SK-N-SH (cell line): ENCODE data around the gene SSUH2. TPM values are rescaled to one million over a fixed set of nuclear protein-coding genes. Genes with fewer than 3 reads are reported as not detected.

Source experiments
- CTCF ChIA-PET: fragments of 300-600, 350-600 bp; formaldehyde crosslinking; extraction: SDS; loops from one replicate; lab custom pipeline; 2021; lab: Yijun Ruan, JAX
- POLR2A ChIA-PET: fragments of 350-600 bp; sonication (Branson Sonifier 250); formaldehyde crosslinking; extraction: SDS; loops from one replicate; lab custom pipeline; 2020; ENCODE audit warnings: antibody characterized with exemption, inconsistent platforms; lab: Yijun Ruan, JAX
- DNase-seq: peaks from one replicate; pipeline ENCODE4 v3.0.0; 2012
- H2AFZ ChIP-seq: fragments of 200-600 bp; sonication (generic); 2 replicates; pipeline ENCODE4 v1.8.1; 2016; ENCODE audit warnings: antibody characterized with exemption, mild to moderate bottlenecking, low read depth
- H3F3A ChIP-seq: fragments of 200-600 bp; sonication (generic); replicated peaks from 2 replicates; pipeline ENCODE3; 2016; ENCODE audit warnings: antibody characterized with exemption, mild to moderate bottlenecking; ENCODE audit not compliant: insufficient read depth
- H3K27ac ChIP-seq, 2 experiments: fragments of 200-500 bp in 1 of 2; fragments of 200-600 bp in 1 of 2; sonication (Bioruptor generic) in 1 of 2; sonication (generic), shearing (Covaris generic) in 1 of 2; 2 replicates each; pipeline versions ENCODE4 v1.5.1 to v1.6.1; 2014 to 2016; ENCODE audit warnings: low read depth in 2 of 2, inconsistent platforms in 1 of 2, low read length in 1 of 2, mild to moderate bottlenecking in 1 of 2, mixed read lengths in 1 of 2
- H3K27me3 ChIP-seq: fragments of 200-600 bp; sonication (generic), shearing (Covaris generic); 2 replicates; pipeline ENCODE4 v1.6.1; 2016; ENCODE audit warnings: mixed run types; ENCODE audit not compliant: insufficient read depth
- H3K36me3 ChIP-seq, 2 experiments: fragments of 200-500 bp in 1 of 2; fragments of 200-600 bp in 1 of 2; sonication (Bioruptor generic) in 1 of 2; sonication (generic) in 1 of 2; replicated peaks in 1 of 2; 2 replicates each; pipeline versions ENCODE3 to v1.5.1; 2014 to 2016; ENCODE audit warnings: low read length in 1 of 2, mild to moderate bottlenecking in 1 of 2; ENCODE audit not compliant: insufficient read depth in 2 of 2, control insufficient read depth in 1 of 2
- H3K4me1 ChIP-seq, 2 experiments: fragments of 200-500 bp in 1 of 2; fragments of 200-600 bp in 1 of 2; sonication (Bioruptor generic) in 1 of 2; sonication (generic), shearing (Covaris generic) in 1 of 2; 2 replicates each; pipeline versions ENCODE4 v1.5.1 to v1.6.1; 2014 to 2016; ENCODE audit warnings: low read depth in 1 of 2, low read length in 1 of 2, mixed run types in 1 of 2; ENCODE audit not compliant: insufficient read depth in 2 of 2, control insufficient read depth in 1 of 2
- H3K4me2 ChIP-seq: fragments of 200-600 bp; sonication (generic), shearing (Covaris generic); 2 replicates; pipeline ENCODE4 v1.6.1; 2017; ENCODE audit warnings: mixed run types
- H3K4me3 ChIP-seq, 2 experiments: fragments of 200-500 bp in 1 of 2; fragments of 200-600 bp in 1 of 2; sonication (Bioruptor generic) in 1 of 2; sonication (generic), shearing (Covaris generic) in 1 of 2; 2 replicates each; pipeline versions ENCODE4 v1.5.1 to v1.8.1; 2014 to 2016; ENCODE audit warnings: low read depth in 2 of 2, inconsistent platforms in 1 of 2, low read length in 1 of 2, mild to moderate bottlenecking in 1 of 2, mixed read lengths in 1 of 2, moderate library complexity in 1 of 2
- H3K79me2 ChIP-seq: fragments of 200-600 bp; sonication (generic); 2 replicates; pipeline ENCODE4 v1.8.1; 2017; ENCODE audit warnings: mild to moderate bottlenecking; ENCODE audit not compliant: insufficient read depth
- H3K9ac ChIP-seq: fragments of 200-600 bp; sonication (generic); 2 replicates; pipeline ENCODE4 v1.6.1; 2017; ENCODE audit warnings: mixed run types
- H3K9me2 ChIP-seq: fragments of 200-600 bp; sonication (generic); 2 replicates; pipeline ENCODE4 v1.6.1; 2017; ENCODE audit warnings: mixed run types
- H3K9me3 ChIP-seq: fragments of 200-600 bp; sonication (generic); 2 replicates; pipeline ENCODE4 v1.6.1; 2017; ENCODE audit warnings: mixed run types, mild to moderate bottlenecking, moderate library complexity
- H4K20me1 ChIP-seq: fragments of 200-600 bp; sonication (generic); 2 replicates; pipeline ENCODE4 v1.6.1; 2017; ENCODE audit warnings: mild to moderate bottlenecking, mixed run types; ENCODE audit not compliant: insufficient read depth
- CHD2 ChIP-seq: fragments of 150-350 bp; IDR thresholded peaks from 2 replicates; pipeline ENCODE4 v1.6.1; 2018; ENCODE audit warnings: low read length; ENCODE audit not compliant: partially characterized antibody
- CTCF ChIP-seq: fragments of 200-600 bp; sonication (generic); IDR thresholded peaks from 2 replicates; pipeline ENCODE4 v1.6.1; 2017; ENCODE audit warnings: antibody characterized with exemption, mild to moderate bottlenecking, moderate library complexity
- EZH2phosphoT487 ChIP-seq: fragments of 200-600 bp; sonication (generic); IDR thresholded peaks from 2 replicates; pipeline ENCODE4 v1.6.1; 2017; ENCODE audit warnings: low read depth, mixed run types, mild to moderate bottlenecking, antibody characterized with exemption, moderate library complexity, borderline replicate concordance
- FOSL2 ChIP-seq: IDR thresholded peaks from 2 replicates; pipeline ENCODE4 v1.4.0; 2012; ENCODE audit warnings: low read depth, mild to moderate bottlenecking, moderate library complexity, borderline replicate concordance
- FOXJ3 ChIP-seq: sonication (generic); formaldehyde crosslinking; IDR thresholded peaks from 2 replicates; pipeline ENCODE4 v1.5.1; 2020; ENCODE audit warnings: mild to moderate bottlenecking, missing genetic modification reagents
- GATA2 ChIP-seq: sonication (generic); formaldehyde crosslinking; IDR thresholded peaks from 2 replicates; pipeline ENCODE4 v1.5.0; 2020; ENCODE audit warnings: mild to moderate bottlenecking, missing genetic modification reagents
- IRF3 ChIP-seq: fragments of 150-350 bp; IDR thresholded peaks from 2 replicates; pipeline ENCODE4 v1.6.1; 2016; ENCODE audit warnings: mild to moderate bottlenecking, low read depth, low read length
- JUND ChIP-seq: IDR thresholded peaks from 2 replicates; pipeline ENCODE4 v1.4.0; 2012
- PBX3 ChIP-seq: IDR thresholded peaks from 2 replicates; pipeline ENCODE4; 2012
- SMC3 ChIP-seq: IDR thresholded peaks from 2 replicates; pipeline ENCODE4 v1.6.1; 2012; ENCODE audit warnings: low read depth, low read length, improper control_type of control experiment
- TCF12 ChIP-seq: IDR thresholded peaks from 2 replicates; pipeline ENCODE4 v1.4.0; 2012
- TEAD4 ChIP-seq: IDR thresholded peaks from 2 replicates; pipeline ENCODE4 v1.4.0; 2012; ENCODE audit warnings: mild to moderate bottlenecking, borderline replicate concordance; ENCODE audit not compliant: insufficient read depth
- ZBTB33 ChIP-seq: IDR thresholded peaks from 2 replicates; pipeline ENCODE4 v1.4.0; 2012; ENCODE audit warnings: low read depth, borderline replicate concordance
- WGBS: methylation state at CpG from one replicate; pipeline ENCODE4 v1.1.6; 2017; ENCODE audit warnings: low lambda C conversion rate; 5-methylcytosine and 5-hydroxymethylcytosine counted together
- polyA plus RNA-seq, 3 experiments: library from polyadenylated mRNA; depleted of rRNA; stranded (reverse); fragments of >200 nt; gene quantifications; 2 replicates each; pipeline ENCODE4 v1.2.3, GENCODE V29; 2012

Gene SSUH2
- polyA plus RNA-seq, 1 of the 3 experiments (the other 2 are of a cell fraction), result 0.18 TPM

GRCh38 chr3:8619548-8619947, 25.1 kb downstream of the SSUH2 start:
- Histone ChIP-seq H4K20me1 (no peaks in the 10 kb centered on the region), H3K9me3 (no peaks in the 10 kb centered on the region), H3F3A (peaks cover 5% of the 10 kb centered on the region), H3K4me1 (peaks cover 0 to 22% of the 10 kb centered on the region in 2 experiments; a peak in 1 of 4 replicates), H3K79me2 (no peaks in the 10 kb centered on the region), H3K4me2 (no peak overlapping the region), H3K36me3 (no peaks in the 10 kb centered on the region), H2AFZ (no peak overlapping the region), H3K4me3 (no peak overlapping the region), H3K9me2 (no peaks in the 10 kb centered on the region), H3K27ac (no peak overlapping the region), H3K27me3 (no peaks in the 10 kb centered on the region), H3K9ac (no peak overlapping the region)
- ChIA-PET CTCF (interaction anchor here (0.9 to 3.6 kb wide), 2 partner anchors 121 to 176 kb away, joined by 3 to 52 read pairs; no protein-coding TSS in a partner anchor), POLR2A (no interaction called here)
- 86% methylated on average over 7 of the region's 7 CpGs for WGBS
- TF ChIP-seq GATA2 (CRISPR knock-in tag) (no peak), FOSL2 (peak; percentile 18; the same call in 1 of the 2 replicates), TCF12 (no peak), PBX3 (peak; percentile 22; the same call in 1 of the 2 replicates), JUND (peak; percentile 13; the same call in 1 of the 2 replicates)
- no peak for DNase-seq

GRCh38 chr3:8618950-8619349, 25.6 kb downstream of the SSUH2 start:
- H3K4me2 ChIP-seq, result no peak overlapping the region
- no peaks in the 10 kb centered on the region for H4K20me1 ChIP-seq
- ChIA-PET CTCF (interaction anchor here (0.9 to 1.3 kb wide), 2 partner anchors 120 to 176 kb away, joined by 3 to 5 read pairs; no protein-coding TSS in a partner anchor), POLR2A (no interaction called here)
- TF ChIP-seq IRF3, result no peak
- peaks cover 5% of the 10 kb centered on the region for H3F3A ChIP-seq
- no peaks in the 10 kb centered on the region for H3K9me3 ChIP-seq
- H2AFZ ChIP-seq, result no peak overlapping the region
- no peaks in the 10 kb centered on the region for H3K27me3 ChIP-seq
- no peaks in the 10 kb centered on the region for H3K79me2 ChIP-seq
- H3K9me2 ChIP-seq, result no peaks in the 10 kb centered on the region
- no peak overlapping the region for H3K27ac ChIP-seq
- no peak overlapping the region for H3K9ac ChIP-seq
- no peaks in the 10 kb centered on the region for H3K36me3 ChIP-seq
- DNase-seq, result no peak
- H3K4me1 ChIP-seq, result peaks cover 0 to 22% of the 10 kb centered on the region in 2 experiments; a peak in 1 of 4 replicates
- WGBS, result 85% methylated on average over 4 of the region's 4 CpGs
- H3K4me3 ChIP-seq, result no peak overlapping the region

- H3F3A ChIP-seq, result peaks cover 5% of the 10 kb centered on the region
- no peak overlapping the region for H3K4me2 ChIP-seq
- H3K9me2 ChIP-seq, result no peaks in the 10 kb centered on the region
- peaks cover 0 to 12% of the 10 kb centered on the region in 2 experiments; a peak in 1 of 4 replicates for H3K4me1 ChIP-seq
- ChIA-PET CTCF (interaction anchor here (0.6 to 1.5 kb wide), 4 partner anchors 45 to 175 kb away, joined by 3 to 5 read pairs (median 3); partner anchors contain the start of gene OXTR), POLR2A (no interaction called here)
- no peak overlapping the region for H3K4me3 ChIP-seq
- H3K79me2 ChIP-seq, result no peaks in the 10 kb centered on the region
- DNase-seq, result no peak
- no peaks in the 10 kb centered on the region for H3K36me3 ChIP-seq
- no peaks in the 10 kb centered on the region for H4K20me1 ChIP-seq
- no peaks in the 10 kb centered on the region for H3K9me3 ChIP-seq
- no peak overlapping the region for H3K27ac ChIP-seq
- no peak for TF ChIP-seq PBX3
- no peak for TF ChIP-seq SMC3
- no peak for TF ChIP-seq TEAD4
- TF ChIP-seq CHD2, result no peak
- no peak for TF ChIP-seq EZH2phosphoT487
- no peak for TF ChIP-seq FOXJ3 (CRISPR knock-in tag)
- no peak for TF ChIP-seq CTCF
- TF ChIP-seq ZBTB33, result no peak
- WGBS, result 75% methylated on average over 4 of the region's 5 CpGs
- no peak overlapping the region for H2AFZ ChIP-seq
- H3K27me3 ChIP-seq, result no peaks in the 10 kb centered on the region
- H3K9ac ChIP-seq, result no peak overlapping the region
Observed at GRCh38 chr3:8617921-8618320, 26.7 kb downstream of the SSUH2 start.
